HG03565 (cell line): ENCODE data around the gene KRT16.
"Not testable (repeated sequence)": the region's sequence is repeated elsewhere in the genome, so short reads cannot be mapped to it uniquely, and the experiment has no call there.

Source experiments
- ATAC-seq: cut with Tn5 transposase; IDR thresholded peaks from one replicate; pipeline ENCODE4 v1.9.1; 2021; ENCODE audit warnings: mild to moderate bottlenecking, moderate library complexity; ENCODE audit not compliant: unreplicated experiment

KRT16 gene

GRCh38 chr17:41585301-41586056 is 27.1 kb downstream of the KRT16 start:
- ATAC-seq = no peak

GRCh38 chr17:41584331-41584927 is 28.1 kb downstream of the KRT16 start:
- not testable (repeated sequence) for ATAC-seq

GRCh38 chr17:41583137-41584127 is 29.1 kb downstream of the KRT16 start:
- ATAC-seq = no peak

- not testable (repeated sequence) for ATAC-seq
Observed at GRCh38 chr17:41582061-41582968, 30.3 kb downstream of the KRT16 start.

GRCh38 chr17:41581366-41582060 is 31.1 kb downstream of the KRT16 start:
- ATAC-seq = no peak

- no peak for ATAC-seq
Observed at GRCh38 chr17:41580687-41581365, 31.7 kb downstream of the KRT16 start.

GRCh38 chr17:41580244-41580575 is 32.4 kb downstream of the KRT16 start:
- no peak for ATAC-seq

- ATAC-seq = no peak
Observed at GRCh38 chr17:41579484-41580243, 32.9 kb downstream of the KRT16 start.

GRCh38 chr17:41578971-41579370 is 33.6 kb downstream of the KRT16 start:
- no peak for ATAC-seq

GRCh38 chr17:41578538-41578937 is 34.0 kb downstream of the KRT16 start:
- no peak for ATAC-seq

- not testable (repeated sequence) for ATAC-seq
Observed at GRCh38 chr17:41576740-41577139, 35.8 kb downstream of the KRT16 start.

GRCh38 chr17:41575336-41575735 is 37.2 kb downstream of the KRT16 start:
- no peak for ATAC-seq

GRCh38 chr17:41571561-41572434 is 40.8 kb downstream of the KRT16 start, which contains the start of gene KRT9:
Gene KRT9 (minus strand): TSS chr17:41572059. CDS start chr17:41571992, 67 bp downstream.
- ATAC-seq = no peak

GRCh38 chr17:41567317-41567716 is 45.2 kb downstream of the KRT16 start:
- ATAC-seq = no peak

- no peak for ATAC-seq
Observed at GRCh38 chr17:41565338-41565737, 47.2 kb downstream of the KRT16 start.

GRCh38 chr17:41563607-41564170 is 48.9 kb downstream of the KRT16 start:
- no peak for ATAC-seq

GRCh38 chr17:41561554-41561953 is 51.0 kb downstream of the KRT16 start:
- ATAC-seq = no peak
